Naive B cell (primary cell): ENCODE data around the gene ACVRL1. TPM values are rescaled to one million over a fixed set of nuclear protein-coding genes. Genes with fewer than 3 reads are reported as not detected.
A peak's percentile ranks its signal among the peaks of the same experiment; 100 is the strongest.
"Not testable (repeated sequence)": the region's sequence is repeated elsewhere in the genome, so short reads cannot be mapped to it uniquely, and the experiment has no call there.

Experiments
- ATAC-seq, 2 donors: fragments of 150-1000 bp; cut with Tn5 transposase; 2 replicates each; pipeline ENCODE4 v1.10.0; 2021; ENCODE audit warnings: low read depth in 2 of 2, mild to moderate bottlenecking in 2 of 2, moderate library complexity in 2 of 2
- DNase-seq: peaks from one replicate; pipeline ENCODE4 v3.0.0; 2022
- H3K27ac Mint-ChIP-seq, 6 donors: one replicate each; pipeline ENCODE4 v1.8.0; 2020 to 2022; ENCODE audit warnings: mild to moderate bottlenecking in 6 of 6, mixed read lengths in 6 of 6, moderate library complexity in 5 of 6, inconsistent platforms in 2 of 6
- H3K27me3 Mint-ChIP-seq, 3 donors: one replicate each; pipeline ENCODE4 v1.8.0; 2021 to 2022; ENCODE audit warnings: mixed read lengths in 3 of 3, mild to moderate bottlenecking in 1 of 3
- H3K36me3 Mint-ChIP-seq, 2 donors: one replicate each; pipeline ENCODE4 v1.8.0; 2020 to 2022; ENCODE audit warnings: mixed read lengths in 2 of 2, inconsistent platforms in 1 of 2, mild to moderate bottlenecking in 1 of 2
- H3K4me1 Mint-ChIP-seq, 3 donors: one replicate each; pipeline ENCODE4 v1.8.0; 2020 to 2022; ENCODE audit warnings: mixed read lengths in 3 of 3, inconsistent platforms in 1 of 3, mild to moderate bottlenecking in 1 of 3, moderate library complexity in 1 of 3
- H3K4me3 Mint-ChIP-seq, 8 donors: one replicate each; pipeline ENCODE4 v1.8.0; 2020 to 2022; ENCODE audit warnings: mild to moderate bottlenecking in 8 of 8, mixed read lengths in 8 of 8, moderate library complexity in 8 of 8, inconsistent platforms in 2 of 8
- H3K9me3 Mint-ChIP-seq, 7 donors: one replicate each; pipeline ENCODE4 v1.8.0; 2020 to 2022; ENCODE audit warnings: mixed read lengths in 7 of 7, mild to moderate bottlenecking in 5 of 7, inconsistent platforms in 2 of 7, moderate library complexity in 1 of 7
- polyA plus RNA-seq, 6 donors: library from polyadenylated mRNA; unstranded; fragments of 300-500 nt; fragmentation: Illumina TruSeq; gene quantifications; one replicate each; pipeline ENCODE4 v1.2.3, GENCODE V29; 2021; ENCODE audit warnings: low read depth in 6 of 6

The ACVRL1 gene
- polyA plus RNA-seq, 6 donors from 2014 or later = not detected

DNA sequence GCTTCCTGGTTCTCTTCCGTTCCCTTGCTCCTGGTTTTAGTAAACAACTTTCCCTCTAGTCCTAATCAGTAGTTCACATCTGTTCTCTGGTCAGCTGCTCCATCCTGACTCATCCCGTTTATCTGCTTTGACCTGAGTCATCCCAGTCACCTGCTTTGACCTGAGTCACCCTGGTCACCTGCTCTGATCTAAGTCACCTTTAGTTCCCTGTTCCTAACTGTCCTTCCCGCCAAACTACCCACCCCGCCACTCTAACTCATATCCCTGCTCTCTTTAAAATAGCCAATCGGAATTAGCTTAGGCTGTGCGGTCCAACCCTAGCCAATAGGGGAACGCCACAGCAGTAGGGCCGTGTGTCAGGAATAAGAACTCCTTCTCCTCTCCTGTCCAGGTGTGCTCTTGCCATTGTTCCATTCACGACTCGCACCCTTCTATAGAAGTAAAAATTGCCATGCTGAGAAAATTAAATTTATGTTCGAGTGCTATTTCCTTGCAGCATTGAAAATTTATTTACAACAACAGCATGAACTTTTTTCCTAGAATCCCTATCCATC, 22.6 kb upstream of the ACVRL1 start:
- ATAC-seq (no peak), DNase-seq (no peak)
- H3K27me3 Mint-ChIP-seq = peaks cover 0 to 7% (median 5%) of the 10 kb centered on the region in 3 donors
- peaks cover 0 to 7% of the 10 kb centered on the region in 2 donors for H3K36me3 Mint-ChIP-seq
- H3K4me3 Mint-ChIP-seq = peak overlapping the region in 4 of 8 donors; percentile 41 to 54 (median 48)
- peaks cover 10 to 18% (median 15%) of the 10 kb centered on the region in 3 donors for H3K4me1 Mint-ChIP-seq
- peaks cover 0 to 9% (median 2%) of the 10 kb centered on the region in 7 donors for H3K9me3 Mint-ChIP-seq
- peak overlapping the region in 2 of 6 donors; percentile 47 to 84 for H3K27ac Mint-ChIP-seq

DNA sequence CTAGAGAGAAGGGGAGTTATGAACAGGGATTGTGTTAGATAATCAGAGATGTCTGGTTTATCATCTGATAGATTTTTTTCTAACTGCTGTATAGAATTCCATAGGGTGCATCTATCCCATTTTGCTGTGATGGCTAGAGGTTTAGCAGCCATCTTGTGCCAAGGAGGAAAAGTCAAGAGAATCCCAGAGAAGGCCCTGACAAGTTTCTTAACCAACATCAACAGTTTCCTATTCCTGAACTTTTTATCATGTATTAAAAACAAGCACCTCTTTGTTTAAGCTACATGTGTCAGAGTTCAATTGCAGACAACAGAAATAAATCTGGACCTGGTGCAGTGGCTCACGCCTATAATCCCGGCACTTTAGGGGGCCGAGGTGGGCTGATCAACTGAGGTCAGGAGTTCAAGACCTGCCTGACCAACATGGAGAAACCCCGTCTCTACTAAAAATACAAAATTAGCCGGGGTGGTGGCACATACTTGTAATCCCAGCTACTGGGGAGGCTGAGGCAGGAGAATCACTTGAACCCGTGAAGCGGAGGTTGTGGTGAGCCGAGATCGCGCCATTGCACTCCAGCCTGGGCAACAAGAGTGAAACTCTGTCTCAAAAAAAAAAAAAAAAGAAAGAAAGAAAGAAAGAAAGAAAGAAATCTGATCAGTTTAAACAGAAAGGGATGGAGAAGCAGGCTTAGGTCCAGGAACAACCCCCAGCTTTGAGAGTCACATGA, 21.8 kb upstream of the ACVRL1 start:
- not testable (repeated sequence) for DNase-seq

GRCh38 chr12:51886021-51886710, 21.1 kb upstream of the ACVRL1 start:
- DNase-seq (peak; percentile 48), ATAC-seq (peak; percentile 99)
- H3K27ac Mint-ChIP-seq = peak overlapping the region; percentile 49 to 94 (median 76)
- H3K27me3 Mint-ChIP-seq = peaks cover 0 to 7% (median 5%) of the 10 kb centered on the region in 3 donors
- H3K4me3 Mint-ChIP-seq = peak overlapping the region; percentile 31 to 86 (median 70)
- peaks cover 0 to 9% (median 2%) of the 10 kb centered on the region in 7 donors for H3K9me3 Mint-ChIP-seq
- peaks cover 0 to 7% of the 10 kb centered on the region in 2 donors for H3K36me3 Mint-ChIP-seq
- peaks cover 10 to 18% (median 15%) of the 10 kb centered on the region in 3 donors for H3K4me1 Mint-ChIP-seq

More for the DNA sequence above, 21.8 kb upstream of the ACVRL1 start:
- Mint-ChIP-seq H3K27ac (peak overlapping the region; percentile 47 to 94 (median 65)), H3K4me3 (peak overlapping the region; percentile 31 to 86 (median 70)), H3K4me1 (peaks cover 10 to 18% (median 15%) of the 10 kb centered on the region in 3 donors)
- ATAC-seq, H3K27me3 Mint-ChIP-seq, H3K36me3 Mint-ChIP-seq, H3K9me3 Mint-ChIP-seq: not testable (repeated sequence)

DNA sequence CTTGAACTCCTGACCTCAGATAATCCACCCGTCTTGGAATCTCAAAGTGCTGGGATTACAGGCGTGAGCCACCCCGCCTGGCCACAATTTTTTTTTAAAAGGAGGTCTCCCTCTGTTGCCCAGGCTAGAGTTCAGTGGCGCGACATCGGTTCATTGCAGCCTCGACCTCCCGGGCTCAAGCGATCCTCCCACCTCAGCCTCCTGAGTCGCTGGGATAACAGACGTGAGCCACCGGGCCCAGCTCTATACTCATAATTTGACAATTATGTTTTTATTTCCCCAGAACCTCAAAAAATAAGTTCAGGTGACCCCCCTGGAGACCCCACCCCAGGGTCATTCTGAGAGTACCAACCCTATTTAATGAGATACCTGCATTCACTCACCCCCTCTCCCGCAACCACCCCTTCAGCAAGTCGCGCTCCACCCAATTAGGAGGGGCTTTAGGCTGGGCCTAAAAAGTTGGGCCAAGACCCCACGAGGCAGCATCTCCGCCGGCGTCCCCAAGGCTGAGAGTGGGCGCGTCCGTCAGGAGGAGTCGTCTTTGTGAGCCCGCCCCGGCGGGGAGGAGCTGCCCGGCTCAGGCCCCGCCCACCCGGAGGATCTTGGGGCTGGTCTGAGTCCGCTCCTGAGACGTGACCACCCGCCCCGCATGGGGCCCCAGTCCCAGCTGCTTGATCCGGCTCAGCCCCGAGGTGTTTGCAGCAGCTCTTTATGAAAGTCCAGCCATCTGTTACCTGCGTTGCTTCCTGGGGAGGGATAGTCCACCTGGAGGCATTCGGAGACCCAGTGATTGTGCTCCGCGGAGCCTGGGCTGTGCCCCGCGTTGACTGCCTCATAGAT, 19.6 kb upstream of the ACVRL1 start, which contains the start of gene ANKRD33:
ANKRD33 (plus strand) TSS at position 628 of the 840 bp plus-strand sequence; CDS start at position 712, 84 bp downstream.
- H3K27me3 Mint-ChIP-seq = peaks cover 0 to 10% (median 5%) of the 10 kb centered on the region in 3 donors
- peak within 1 kb of the TSS in 2 of 8 donors; percentile 23 to 39 for H3K4me3 Mint-ChIP-seq
- peaks cover 0 to 7% of the 10 kb centered on the region in 2 donors for H3K36me3 Mint-ChIP-seq
- DNase-seq = no peak
- H3K27ac Mint-ChIP-seq = peak within 1 kb of the TSS in 3 of 6 donors; percentile 74 to 90 (median 90)
- H3K9me3 Mint-ChIP-seq = peaks cover 0 to 9% (median 2%) of the 10 kb centered on the region in 7 donors
- H3K4me1 Mint-ChIP-seq = peaks cover 10 to 18% (median 15%) of the 10 kb centered on the region in 3 donors
- ATAC-seq = no peak

GRCh38 chr12:51888316-51889215, 18.7 kb upstream of the ACVRL1 start:
- peak overlapping the region in 2 of 6 donors; percentile 82 to 90 for H3K27ac Mint-ChIP-seq
- peaks cover 10 to 18% (median 15%) of the 10 kb centered on the region in 3 donors for H3K4me1 Mint-ChIP-seq
- ATAC-seq (no peak), DNase-seq (no peak)
- H3K4me3 Mint-ChIP-seq = peak overlapping the region in 2 of 8 donors; percentile 23 to 65
- H3K36me3 Mint-ChIP-seq = peaks cover 0 to 7% of the 10 kb centered on the region in 2 donors
- peaks cover 0 to 13% (median 5%) of the 10 kb centered on the region in 3 donors for H3K27me3 Mint-ChIP-seq
- peaks cover 0 to 9% (median 2%) of the 10 kb centered on the region in 7 donors for H3K9me3 Mint-ChIP-seq

GRCh38 chr12:51889216-51890132, 17.8 kb upstream of the ACVRL1 start:
- Mint-ChIP-seq H3K27me3 (peaks cover 0 to 15% (median 5%) of the 10 kb centered on the region in 3 donors), H3K9me3 (peaks cover 0 to 8% (median 0%) of the 10 kb centered on the region in 7 donors), H3K36me3 (peaks cover 0 to 7% of the 10 kb centered on the region in 2 donors), H3K4me3 (peak overlapping the region in 1 of 8 donors; percentile 65), H3K27ac (peak overlapping the region in 1 of 6 donors; percentile 69), H3K4me1 (peaks cover 10 to 18% (median 15%) of the 10 kb centered on the region in 3 donors)
- ATAC-seq (no peak), DNase-seq (no peak)

DNA sequence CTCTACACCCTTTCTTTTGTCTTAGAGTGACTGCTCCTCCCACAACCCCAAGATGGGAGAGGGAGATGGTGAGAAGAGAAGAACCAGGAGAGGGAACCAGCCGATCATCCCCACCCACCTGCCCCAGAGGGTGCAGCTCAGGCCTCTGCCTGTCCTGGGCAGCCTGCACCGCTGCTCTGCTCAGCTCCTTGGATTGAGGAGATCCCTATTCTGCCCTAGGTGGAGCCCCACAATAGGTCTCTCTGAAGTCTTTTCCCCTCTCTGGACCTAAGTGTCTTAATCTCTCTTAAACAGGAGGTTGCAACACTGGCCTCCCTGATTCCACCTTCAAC, 17.2 kb upstream of the ACVRL1 start:
- Mint-ChIP-seq H3K9me3 (peaks cover 0 to 2% (median 0%) of the 10 kb centered on the region in 7 donors), H3K4me3 (no peak overlapping the region), H3K36me3 (peaks cover 0 to under 1% of the 10 kb centered on the region in 2 donors), H3K27ac (no peak overlapping the region), H3K4me1 (peaks cover 10 to 18% (median 15%) of the 10 kb centered on the region in 3 donors), H3K27me3 (peaks cover 0 to 21% (median 5%) of the 10 kb centered on the region in 3 donors)
- DNase-seq (no peak), ATAC-seq (no peak)

- Mint-ChIP-seq H3K4me3 (no peak overlapping the region), H3K27ac (no peak overlapping the region), H3K4me1 (peaks cover 10 to 14% (median 10%) of the 10 kb centered on the region in 3 donors), H3K36me3 (no peaks in the 10 kb centered on the region), H3K9me3 (no peaks in the 10 kb centered on the region), H3K27me3 (peaks cover 0 to 26% (median 5%) of the 10 kb centered on the region in 3 donors)
- ATAC-seq = no peak
- DNase-seq = no peak
These were observed 16.7 kb upstream of the ACVRL1 start for GRCh38 chr12:51890511-51891171.

DNA sequence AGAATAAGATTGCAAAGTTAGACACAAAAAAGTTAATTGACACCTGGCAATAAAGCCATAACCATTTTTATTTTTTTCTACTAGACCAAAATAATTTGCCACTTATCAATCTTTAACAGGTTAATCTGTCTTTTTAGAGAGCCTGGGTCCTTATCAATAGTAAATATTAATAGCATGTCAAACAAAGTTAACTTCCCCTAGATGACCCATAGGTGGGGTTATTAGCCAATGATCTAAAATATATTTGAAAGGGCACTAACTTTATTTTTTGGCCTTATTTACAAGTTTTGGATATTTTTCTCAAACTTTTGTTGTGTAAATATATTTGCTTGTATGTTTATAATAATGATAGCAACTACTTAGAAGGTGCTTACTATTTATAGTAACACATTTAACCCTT, 15.5 kb upstream of the ACVRL1 start:
- ATAC-seq = no peak
- H3K27ac Mint-ChIP-seq = no peak overlapping the region
- peaks cover 0 to 38% (median 10%) of the 10 kb centered on the region in 3 donors for H3K27me3 Mint-ChIP-seq
- H3K36me3 Mint-ChIP-seq = no peaks in the 10 kb centered on the region
- H3K4me1 Mint-ChIP-seq = peaks cover 0 to 4% (median 4%) of the 10 kb centered on the region in 3 donors
- DNase-seq = no peak
- no peak overlapping the region for H3K4me3 Mint-ChIP-seq
- H3K9me3 Mint-ChIP-seq = no peaks in the 10 kb centered on the region

DNA sequence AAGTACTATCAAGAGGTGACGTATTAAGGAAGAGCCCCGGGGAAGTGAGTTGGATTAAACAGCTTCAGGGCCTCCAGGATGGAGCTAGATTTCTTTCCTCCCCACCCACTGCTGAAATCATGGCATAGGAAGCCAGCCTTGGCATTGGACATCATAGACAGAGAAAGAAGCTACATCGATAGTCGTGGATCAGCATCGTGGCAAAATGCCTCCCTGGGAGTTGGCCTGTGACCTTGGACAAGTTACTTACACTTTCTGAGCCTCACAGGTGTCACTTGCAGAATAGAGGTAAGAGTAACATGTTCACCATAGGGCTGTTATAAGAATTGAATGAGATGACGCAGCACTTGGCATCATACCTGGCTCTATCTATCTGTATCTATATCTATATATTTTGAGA, 13.5 kb upstream of the ACVRL1 start:
- no peaks in the 10 kb centered on the region for H3K9me3 Mint-ChIP-seq
- no peaks in the 10 kb centered on the region for H3K4me1 Mint-ChIP-seq
- peaks cover 0 to 39% (median 20%) of the 10 kb centered on the region in 3 donors for H3K27me3 Mint-ChIP-seq
- no peak for DNase-seq
- peak overlapping the region in 1 of 6 donors; percentile 4 for H3K27ac Mint-ChIP-seq
- no peaks in the 10 kb centered on the region for H3K36me3 Mint-ChIP-seq
- ATAC-seq = no peak
- H3K4me3 Mint-ChIP-seq = no peak overlapping the region
